Choroid plexus epithelial cell (primary cell): ENCODE measurements around the gene PID1.

Experiments used
- DNase-seq: peaks from one replicate; pipeline ENCODE4 v3.0.0-alpha.2; 2010; ENCODE audit warnings: low read depth
- H3K4me3 ChIP-seq: 2 replicates; pipeline ENCODE4 v1.5.1; 2011; ENCODE audit warnings: low read depth, mild to moderate bottlenecking, control low read depth, low read length, moderate library complexity
- TF ChIP-seq, protein P1 (sequence below): conservative IDR thresholded peaks from 2 replicates; pipeline ENCODE4 v1.5.1; 2011; ENCODE audit warnings: low read depth, mild to moderate bottlenecking, control low read depth, inconsistent platforms, low read length, moderate library complexity

Gene PID1

DNA sequence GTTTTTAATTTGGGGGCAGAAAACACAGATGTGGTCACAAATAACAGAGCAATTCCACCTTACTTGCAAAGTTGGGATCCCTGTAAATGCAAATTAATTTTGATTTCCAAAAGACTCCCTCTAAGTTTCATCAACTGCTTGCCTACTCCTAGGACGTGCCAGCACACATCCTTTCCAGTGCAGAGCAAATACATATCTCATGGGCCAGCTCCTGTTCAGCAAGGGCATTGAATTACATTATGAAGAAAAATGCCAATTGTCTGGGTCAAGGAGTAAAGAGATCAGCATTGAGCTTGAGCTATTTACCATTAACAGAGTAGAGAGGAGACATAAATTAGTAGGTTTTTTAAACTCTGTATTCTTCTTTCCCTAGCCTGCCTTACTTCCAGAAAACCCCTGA, 18.8 kb downstream of the PID1 start:
- no peak for DNase-seq
- TF ChIP-seq, protein P1, sequence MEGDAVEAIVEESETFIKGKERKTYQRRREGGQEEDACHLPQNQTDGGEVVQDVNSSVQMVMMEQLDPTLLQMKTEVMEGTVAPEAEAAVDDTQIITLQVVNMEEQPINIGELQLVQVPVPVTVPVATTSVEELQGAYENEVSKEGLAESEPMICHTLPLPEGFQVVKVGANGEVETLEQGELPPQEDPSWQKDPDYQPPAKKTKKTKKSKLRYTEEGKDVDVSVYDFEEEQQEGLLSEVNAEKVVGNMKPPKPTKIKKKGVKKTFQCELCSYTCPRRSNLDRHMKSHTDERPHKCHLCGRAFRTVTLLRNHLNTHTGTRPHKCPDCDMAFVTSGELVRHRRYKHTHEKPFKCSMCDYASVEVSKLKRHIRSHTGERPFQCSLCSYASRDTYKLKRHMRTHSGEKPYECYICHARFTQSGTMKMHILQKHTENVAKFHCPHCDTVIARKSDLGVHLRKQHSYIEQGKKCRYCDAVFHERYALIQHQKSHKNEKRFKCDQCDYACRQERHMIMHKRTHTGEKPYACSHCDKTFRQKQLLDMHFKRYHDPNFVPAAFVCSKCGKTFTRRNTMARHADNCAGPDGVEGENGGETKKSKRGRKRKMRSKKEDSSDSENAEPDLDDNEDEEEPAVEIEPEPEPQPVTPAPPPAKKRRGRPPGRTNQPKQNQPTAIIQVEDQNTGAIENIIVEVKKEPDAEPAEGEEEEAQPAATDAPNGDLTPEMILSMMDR, result no peak
- H3K4me3 ChIP-seq, result no peak overlapping the region

DNA sequence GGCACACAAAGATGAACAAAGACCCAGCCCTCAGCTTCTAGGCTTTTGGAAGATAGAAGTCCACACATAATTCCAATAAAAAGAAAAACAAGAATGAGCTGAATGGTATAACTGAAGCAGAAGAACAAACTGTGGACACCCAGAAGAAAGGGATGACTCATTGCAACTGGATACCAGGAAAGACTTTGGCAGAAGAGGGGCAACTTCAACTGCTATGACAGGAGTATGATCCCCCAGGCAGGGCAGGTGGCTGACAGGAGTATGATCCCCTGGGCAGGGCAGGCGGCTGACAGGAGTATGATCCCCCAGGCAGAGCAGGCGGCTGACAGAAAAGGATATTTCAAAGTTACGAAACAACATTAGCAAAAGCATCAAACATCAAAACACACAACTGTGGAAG, 21.6 kb downstream of the PID1 start:
- H3K4me3 ChIP-seq, result no peak overlapping the region
- TF ChIP-seq, protein P1, result no peak
- DNase-seq, result no peak

DNA sequence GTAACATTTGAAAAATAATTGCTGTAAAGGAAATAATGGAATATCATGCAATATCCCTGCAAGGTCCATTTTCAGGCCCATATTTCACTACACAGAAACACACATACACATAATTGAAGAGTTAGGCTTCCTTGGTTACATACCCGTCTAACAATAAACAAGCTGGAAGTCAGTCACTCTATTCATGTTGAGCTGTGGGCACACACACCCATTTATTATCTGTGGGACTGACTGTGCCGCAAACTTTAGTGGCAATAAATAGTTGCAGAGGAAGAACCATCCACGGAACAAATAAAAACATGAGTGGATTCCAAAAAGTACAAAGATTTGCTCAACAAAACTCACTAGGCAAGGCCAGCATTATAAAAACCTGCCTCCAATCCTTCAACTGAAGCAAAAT, 24.8 kb downstream of the PID1 start:
- H3K4me3 ChIP-seq, result no peak overlapping the region
- DNase-seq, result no peak
- TF ChIP-seq, protein P1, result no peak

DNA sequence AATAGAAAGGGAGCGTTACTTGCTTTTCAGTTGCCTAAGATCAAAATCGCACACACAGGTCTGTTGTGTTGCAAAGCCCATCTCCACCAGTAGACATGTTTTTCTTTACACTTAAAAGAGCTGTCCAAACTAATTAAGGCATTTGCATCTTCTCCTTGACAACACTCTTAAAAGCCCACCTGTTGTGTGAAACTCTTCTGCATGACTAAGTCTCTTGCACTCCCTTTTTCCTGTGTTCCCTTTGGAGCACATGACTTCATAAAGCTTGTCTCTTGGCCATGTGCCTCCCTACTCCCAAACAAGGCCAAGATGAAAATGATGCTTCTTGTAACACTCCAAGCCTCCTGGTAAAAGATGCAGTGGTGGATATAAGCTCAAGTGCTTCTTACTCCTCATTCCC, 26.1 kb downstream of the PID1 start:
- no peak overlapping the region for H3K4me3 ChIP-seq
- DNase-seq, result no peak
- TF ChIP-seq, protein P1, result no peak

DNA sequence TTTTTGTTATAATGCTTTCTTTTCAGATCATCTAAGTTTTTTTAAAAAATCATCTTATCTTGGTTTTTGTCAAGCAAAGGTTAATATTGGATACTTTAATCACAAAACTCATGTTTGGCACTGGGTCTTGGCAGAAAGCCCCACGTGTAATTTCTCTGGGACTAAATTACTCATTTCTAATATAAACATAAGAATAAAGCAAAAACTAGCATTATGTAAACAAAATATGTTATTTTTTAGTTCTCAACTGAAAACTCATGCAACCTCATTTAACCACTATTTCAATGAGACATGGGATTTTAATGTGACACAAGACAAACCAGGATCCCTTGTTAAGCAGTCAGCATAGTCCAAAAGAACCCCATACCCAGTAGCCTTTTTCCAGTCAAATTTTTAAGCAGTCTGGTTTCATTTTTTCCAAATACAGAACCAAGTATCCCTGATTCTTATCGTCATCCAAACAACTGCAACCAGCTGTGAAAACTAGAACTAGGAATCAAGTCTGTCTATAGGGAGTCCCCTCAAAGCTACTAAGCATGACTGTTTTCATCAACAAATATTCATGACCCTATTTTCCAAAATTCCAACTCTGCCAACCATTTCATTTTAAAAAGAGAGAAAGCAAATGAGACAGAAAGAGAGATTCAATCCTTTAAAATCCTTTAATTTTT, 27.1 kb downstream of the PID1 start:
- DNase-seq, result peak; percentile 23
- TF ChIP-seq, protein P1, result no peak
- no peak overlapping the region for H3K4me3 ChIP-seq

DNA sequence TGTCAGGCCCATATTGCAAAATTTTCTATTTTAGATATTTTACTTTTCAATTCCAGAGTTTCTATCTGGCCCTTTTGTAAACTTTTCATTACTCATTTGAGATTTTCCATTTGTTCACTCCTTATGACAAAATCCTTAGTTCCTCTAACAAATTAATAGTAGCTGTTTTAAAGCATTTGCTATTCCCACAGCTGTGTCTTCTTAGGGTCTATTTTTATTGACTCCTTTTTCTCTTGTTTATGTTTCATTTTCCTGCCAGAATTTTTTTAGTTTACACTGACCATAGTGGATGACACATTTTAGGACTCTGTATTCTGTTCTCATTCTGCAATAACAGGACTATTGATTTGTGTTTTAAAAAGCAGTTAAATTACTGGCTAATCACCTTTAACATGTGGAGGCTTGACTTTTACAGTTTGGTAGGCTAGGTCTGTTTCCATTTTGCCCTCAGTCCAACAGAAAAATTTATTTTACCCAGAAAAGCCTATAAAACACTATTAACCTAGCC, 30.0 kb downstream of the PID1 start:
- TF ChIP-seq, protein P1, result no peak
- DNase-seq, result no peak
- no peak overlapping the region for H3K4me3 ChIP-seq

DNA sequence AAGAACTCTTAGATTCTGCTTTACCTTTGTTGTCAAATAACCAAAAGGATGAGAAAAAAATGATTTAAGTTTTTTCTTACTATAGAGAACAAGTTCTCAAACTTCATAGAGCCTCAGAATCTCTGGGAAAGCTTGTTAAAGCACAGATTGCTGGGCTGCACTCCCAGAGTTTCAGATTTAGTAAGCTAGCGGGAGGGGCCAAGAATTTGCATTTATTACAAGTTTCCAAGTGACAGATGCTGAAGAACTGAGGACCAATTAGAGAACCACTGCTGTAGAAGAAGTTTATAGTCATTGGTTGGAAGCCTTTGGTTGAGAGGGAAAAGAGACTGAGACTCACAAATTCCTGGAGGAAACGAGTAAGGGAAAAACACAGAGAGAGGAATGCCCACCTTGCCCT, 32.1 kb downstream of the PID1 start:
- H3K4me3 ChIP-seq, result no peak overlapping the region
- TF ChIP-seq, protein P1, result no peak
- no peak for DNase-seq
